A673 (cell line): ENCODE measurements around the gene FCHO1.

Experiments used
- EZH2 ChIP-seq: fragments of 200-600 bp; sonication (generic); IDR thresholded peaks from 2 replicates; pipeline ENCODE4 v1.6.1; 2017; ENCODE audit warnings: borderline replicate concordance, low read depth, mild to moderate bottlenecking, mixed read lengths, antibody characterized with exemption, low read length; ENCODE audit not compliant: poor library complexity, severe bottlenecking
- TF ChIP-seq, protein P1 (sequence below): fragments of 300-800, 200-600 bp; sonication (generic); conservative IDR thresholded peaks from 2 replicates; pipeline ENCODE4 v1.5.1; 2017; ENCODE audit warnings: low read depth, mild to moderate bottlenecking, antibody characterized with exemption, low read length, moderate library complexity, mixed read lengths

DNA sequence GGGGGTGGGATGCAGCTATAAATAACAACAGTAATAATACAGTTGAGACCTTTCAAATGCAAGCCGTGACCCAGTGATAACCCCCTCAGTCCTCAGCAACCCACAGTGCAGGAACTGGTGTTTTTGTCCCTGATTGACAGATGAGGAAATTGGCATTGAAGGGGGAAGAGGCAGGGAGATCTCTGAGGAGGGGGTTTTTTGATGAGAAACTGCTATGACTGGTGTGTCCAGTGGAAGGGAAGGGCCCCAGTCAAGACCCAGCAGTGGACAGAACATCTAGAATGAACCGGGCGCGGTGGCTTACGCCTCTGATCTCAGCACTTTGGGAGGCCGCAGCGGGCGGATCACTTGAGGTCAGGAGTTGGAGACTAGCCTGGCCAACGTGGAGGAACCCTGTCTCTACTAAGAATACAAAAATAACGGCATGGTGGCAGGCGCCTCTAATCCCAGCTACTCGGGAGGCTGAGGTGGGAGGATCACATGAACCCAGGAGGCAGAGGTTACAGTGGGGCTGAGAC is 30.1 kb upstream of the FCHO1 start:
- no peak for TF ChIP-seq EZH2
- TF ChIP-seq, protein P1, sequence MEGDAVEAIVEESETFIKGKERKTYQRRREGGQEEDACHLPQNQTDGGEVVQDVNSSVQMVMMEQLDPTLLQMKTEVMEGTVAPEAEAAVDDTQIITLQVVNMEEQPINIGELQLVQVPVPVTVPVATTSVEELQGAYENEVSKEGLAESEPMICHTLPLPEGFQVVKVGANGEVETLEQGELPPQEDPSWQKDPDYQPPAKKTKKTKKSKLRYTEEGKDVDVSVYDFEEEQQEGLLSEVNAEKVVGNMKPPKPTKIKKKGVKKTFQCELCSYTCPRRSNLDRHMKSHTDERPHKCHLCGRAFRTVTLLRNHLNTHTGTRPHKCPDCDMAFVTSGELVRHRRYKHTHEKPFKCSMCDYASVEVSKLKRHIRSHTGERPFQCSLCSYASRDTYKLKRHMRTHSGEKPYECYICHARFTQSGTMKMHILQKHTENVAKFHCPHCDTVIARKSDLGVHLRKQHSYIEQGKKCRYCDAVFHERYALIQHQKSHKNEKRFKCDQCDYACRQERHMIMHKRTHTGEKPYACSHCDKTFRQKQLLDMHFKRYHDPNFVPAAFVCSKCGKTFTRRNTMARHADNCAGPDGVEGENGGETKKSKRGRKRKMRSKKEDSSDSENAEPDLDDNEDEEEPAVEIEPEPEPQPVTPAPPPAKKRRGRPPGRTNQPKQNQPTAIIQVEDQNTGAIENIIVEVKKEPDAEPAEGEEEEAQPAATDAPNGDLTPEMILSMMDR: no peak
